Measurements from ENCODE around the gene GTF2B.
"Not testable (repeated sequence)": the region's sequence is repeated elsewhere in the genome, so short reads cannot be mapped to it uniquely, and the experiment has no call there.

DNA sequence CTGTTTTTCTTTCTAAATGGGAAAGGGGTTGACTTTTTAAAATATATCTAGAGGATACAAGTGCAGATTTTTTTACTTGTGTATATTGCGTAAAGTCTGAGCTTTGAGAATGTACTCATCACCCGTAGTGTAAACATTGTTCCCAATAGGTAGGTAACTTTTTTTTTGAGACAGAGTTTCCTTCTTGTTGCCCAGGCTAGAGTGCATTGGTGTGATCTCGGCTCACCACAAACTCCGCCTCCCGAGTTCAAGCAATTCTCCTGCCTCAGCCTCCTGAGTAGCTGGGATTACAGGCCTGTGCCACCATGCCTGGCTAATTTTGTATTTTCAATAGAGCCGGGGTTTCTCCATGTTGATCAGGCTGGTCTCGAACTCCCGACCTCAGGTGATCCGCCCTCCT is 20.4 kb upstream of the GTF2B start:
- TF ChIP-seq, protein P1, sequence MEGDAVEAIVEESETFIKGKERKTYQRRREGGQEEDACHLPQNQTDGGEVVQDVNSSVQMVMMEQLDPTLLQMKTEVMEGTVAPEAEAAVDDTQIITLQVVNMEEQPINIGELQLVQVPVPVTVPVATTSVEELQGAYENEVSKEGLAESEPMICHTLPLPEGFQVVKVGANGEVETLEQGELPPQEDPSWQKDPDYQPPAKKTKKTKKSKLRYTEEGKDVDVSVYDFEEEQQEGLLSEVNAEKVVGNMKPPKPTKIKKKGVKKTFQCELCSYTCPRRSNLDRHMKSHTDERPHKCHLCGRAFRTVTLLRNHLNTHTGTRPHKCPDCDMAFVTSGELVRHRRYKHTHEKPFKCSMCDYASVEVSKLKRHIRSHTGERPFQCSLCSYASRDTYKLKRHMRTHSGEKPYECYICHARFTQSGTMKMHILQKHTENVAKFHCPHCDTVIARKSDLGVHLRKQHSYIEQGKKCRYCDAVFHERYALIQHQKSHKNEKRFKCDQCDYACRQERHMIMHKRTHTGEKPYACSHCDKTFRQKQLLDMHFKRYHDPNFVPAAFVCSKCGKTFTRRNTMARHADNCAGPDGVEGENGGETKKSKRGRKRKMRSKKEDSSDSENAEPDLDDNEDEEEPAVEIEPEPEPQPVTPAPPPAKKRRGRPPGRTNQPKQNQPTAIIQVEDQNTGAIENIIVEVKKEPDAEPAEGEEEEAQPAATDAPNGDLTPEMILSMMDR (IDR thresholded peaks at IDR 0.05) = not testable (repeated sequence)
- TF ChIP-seq EZH2 (IDR thresholded peaks at IDR 0.05; ENCODE audit: borderline replicate concordance, insufficient read depth, low read depth, low read length, poor library complexity, severe bottlenecking) = not testable (repeated sequence)
